SHP77 treated with DMSO at 0.1 percent for 48 hours (cell line): Measurements from ENCODE around the gene UBL4B.

Experiments
- DNase-seq: peaks from one replicate; lab custom pipeline; 2025; lab: John Stamatoyannopoulos, UW

Gene UBL4B

GRCh38 chr1:110155878-110156522, 43.8 kb downstream of the UBL4B start:
- DNase-seq: no peak

GRCh38 chr1:110158261-110158660, 46.0 kb downstream of the UBL4B start:
- no peak for DNase-seq

- no peak for DNase-seq
Measured at GRCh38 chr1:110159168-110159567, 46.9 kb downstream of the UBL4B start.

- DNase-seq: no peak
Measured at GRCh38 chr1:110160538-110161100, 48.4 kb downstream of the UBL4B start.

GRCh38 chr1:110161165-110161564, 48.9 kb downstream of the UBL4B start:
- DNase-seq: no peak

- no peak for DNase-seq
Measured at GRCh38 chr1:110161849-110162248, 49.6 kb downstream of the UBL4B start.
